ENCODE results near the gene TMC7.

TMC7 gene

GRCh38 chr16:18958621-18959029 is 25.1 kb upstream of the TMC7 start:
- ChIA-PET CTCF (interaction anchor here (0.7 to 1.4 kb wide), 3 partner anchors 12 to 157 kb away, joined by 4 to 10 read pairs (median 5); partner anchors contain the start of gene ARL6IP1), POLR2A (interaction anchor here (2.2 kb wide), 1 partner anchor 157 kb away, joined by 10 read pairs; the partner anchor contains the start of gene ARL6IP1)
- no peak for TF ChIP-seq NFRKB (IDR thresholded peaks at IDR 0.05)
- TF ChIP-seq PKNOX1 (IDR thresholded peaks at IDR 0.05): peak; percentile 87
- DNase-seq (ENCODE audit: extremely low spot score): no peak

GRCh38 chr16:18959031-18959505 is 24.7 kb upstream of the TMC7 start:
- CTCF ChIA-PET: interaction anchor here (0.8 kb wide), 2 partner anchors 158 to 221 kb away, joined by 5 to 6 read pairs; partner anchors contain the start of gene ARL6IP1
- POLR2A ChIA-PET: interaction anchor here (2.2 kb wide), 1 partner anchor 157 kb away, joined by 10 read pairs; the partner anchor contains the start of gene ARL6IP1
- no peak for DNase-seq (ENCODE audit: extremely low spot score)
- TF ChIP-seq BHLHE40 (IDR thresholded peaks at IDR 0.05; ENCODE audit: borderline replicate concordance) (no peak), FOXA1 (IDR thresholded peaks at IDR 0.05) (no peak), ARNT (IDR thresholded peaks at IDR 0.05) (no peak), ZNF384 (IDR thresholded peaks at IDR 0.05) (no peak), FOXK2 (IDR thresholded peaks at IDR 0.05) (no peak), ELF4 (IDR thresholded peaks at IDR 0.05) (no peak), L3MBTL2 (conservative IDR thresholded peaks at IDR 0.05) (no peak), LEF1 (IDR thresholded peaks at IDR 0.05; ENCODE audit: borderline replicate concordance) (no peak)

GRCh38 chr16:18965555-18965954 is 18.2 kb upstream of the TMC7 start:
- CTCF ChIA-PET: no interaction called here

GRCh38 chr16:18966791-18967190 is 16.9 kb upstream of the TMC7 start:
- no peak for TF ChIP-seq BHLHE40 (IDR thresholded peaks at IDR 0.05; ENCODE audit: borderline replicate concordance)
- no peak for TF ChIP-seq CTBP1 (IDR thresholded peaks at IDR 0.05; ENCODE audit: borderline replicate concordance)
- no peak for TF ChIP-seq HDGF (IDR thresholded peaks at IDR 0.05; ENCODE audit: borderline replicate concordance)
- no peak for TF ChIP-seq TARDBP (IDR thresholded peaks at IDR 0.05)
- no peak for TF ChIP-seq NFRKB (IDR thresholded peaks at IDR 0.05)
- TF ChIP-seq FOXK2 (IDR thresholded peaks at IDR 0.05): no peak
- ChIA-PET CTCF (interaction anchor here (0.9 kb wide), 1 partner anchor 119 kb away, joined by 4 read pairs; no protein-coding TSS in a partner anchor), POLR2A (interaction anchor here (0.8 kb wide), 1 partner anchor 177 kb away, joined by 4 read pairs; the partner anchor contains the start of gene RPS15A)
- no peak for DNase-seq (ENCODE audit: extremely low spot score)

More at GRCh38 chr16:18965555-18965954, 18.2 kb upstream of the TMC7 start:
- POLR2A ChIA-PET: interaction anchor here (1.5 kb wide), 1 partner anchor 175 kb away, joined by 7 read pairs; the partner anchor contains the start of gene RPS15A
- DNase-seq (ENCODE audit: extremely low spot score): no peak
- no peak for TF ChIP-seq ZNF384 (IDR thresholded peaks at IDR 0.05)
- no peak for TF ChIP-seq SP1 (IDR thresholded peaks at IDR 0.05)
- no peak for TF ChIP-seq CTBP1 (IDR thresholded peaks at IDR 0.05; ENCODE audit: borderline replicate concordance)
- TF ChIP-seq HDGF (IDR thresholded peaks at IDR 0.05; ENCODE audit: borderline replicate concordance): no peak

- TF ChIP-seq LEF1 (IDR thresholded peaks at IDR 0.05; ENCODE audit: borderline replicate concordance): no peak
- TF ChIP-seq FOXA1 (IDR thresholded peaks at IDR 0.05): no peak
- TF ChIP-seq CTBP1 (IDR thresholded peaks at IDR 0.05; ENCODE audit: borderline replicate concordance): no peak
- no peak for TF ChIP-seq NFRKB (IDR thresholded peaks at IDR 0.05)
- no peak for TF ChIP-seq ELF4 (IDR thresholded peaks at IDR 0.05)
- peak; percentile 88 for DNase-seq (ENCODE audit: extremely low spot score)
- ChIA-PET POLR2A (no interaction called here), CTCF (interaction anchor here (0.6 to 1.6 kb wide), 2 partner anchors 12 to 167 kb away, joined by 3 to 5 read pairs; no protein-coding TSS in a partner anchor)
Measured at GRCh38 chr16:18969050-18969854, 14.5 kb upstream of the TMC7 start.

- no peak for DNase-seq (ENCODE audit: extremely low spot score)
- CTCF ChIA-PET: interaction anchor here (0.6 to 1.6 kb wide), 2 partner anchors 12 to 168 kb away, joined by 3 to 5 read pairs; no protein-coding TSS in a partner anchor
- POLR2A ChIA-PET: no interaction called here
- TF ChIP-seq TARDBP (IDR thresholded peaks at IDR 0.05): no peak
- no peak for TF ChIP-seq ARNT (IDR thresholded peaks at IDR 0.05)
- TF ChIP-seq L3MBTL2 (conservative IDR thresholded peaks at IDR 0.05): no peak
- no peak for TF ChIP-seq ZNF384 (IDR thresholded peaks at IDR 0.05)
- TF ChIP-seq SUZ12 (IDR thresholded peaks at IDR 0.05): no peak
- no peak for TF ChIP-seq FOXM1 (IDR thresholded peaks at IDR 0.05; ENCODE audit: borderline replicate concordance)
- no peak for TF ChIP-seq FOXA1 (IDR thresholded peaks at IDR 0.05)
- no peak for TF ChIP-seq LEF1 (IDR thresholded peaks at IDR 0.05; ENCODE audit: borderline replicate concordance)
- no peak for TF ChIP-seq ELF4 (IDR thresholded peaks at IDR 0.05)
- no peak for TF ChIP-seq PKNOX1 (IDR thresholded peaks at IDR 0.05)
- TF ChIP-seq NFRKB (IDR thresholded peaks at IDR 0.05): no peak
- TF ChIP-seq SP1 (IDR thresholded peaks at IDR 0.05): no peak
- no peak for TF ChIP-seq FOXK2 (IDR thresholded peaks at IDR 0.05)
- no peak for TF ChIP-seq CTBP1 (IDR thresholded peaks at IDR 0.05; ENCODE audit: borderline replicate concordance)
Measured at GRCh38 chr16:18969855-18970240, 13.9 kb upstream of the TMC7 start.

GRCh38 chr16:18975109-18975508 is 8.6 kb upstream of the TMC7 start:
- POLR2A ChIA-PET: interaction anchor here (1.3 kb wide), 1 partner anchor 173 kb away, joined by 4 read pairs; the partner anchor contains the start of gene ARL6IP1
- no peak for DNase-seq (ENCODE audit: extremely low spot score)
- TF ChIP-seq FOXM1 (IDR thresholded peaks at IDR 0.05; ENCODE audit: borderline replicate concordance) (no peak), LEF1 (IDR thresholded peaks at IDR 0.05; ENCODE audit: borderline replicate concordance) (no peak), TARDBP (IDR thresholded peaks at IDR 0.05) (no peak), ARNT (IDR thresholded peaks at IDR 0.05) (no peak), NFRKB (IDR thresholded peaks at IDR 0.05) (no peak), PKNOX1 (IDR thresholded peaks at IDR 0.05) (no peak), ZNF384 (IDR thresholded peaks at IDR 0.05) (no peak), L3MBTL2 (conservative IDR thresholded peaks at IDR 0.05) (no peak), HDGF (IDR thresholded peaks at IDR 0.05; ENCODE audit: borderline replicate concordance) (no peak), BHLHE40 (IDR thresholded peaks at IDR 0.05; ENCODE audit: borderline replicate concordance) (no peak), SUZ12 (IDR thresholded peaks at IDR 0.05) (no peak), FOXA1 (IDR thresholded peaks at IDR 0.05) (no peak), ELF4 (IDR thresholded peaks at IDR 0.05) (no peak), SP1 (IDR thresholded peaks at IDR 0.05) (no peak)
- CTCF ChIA-PET: interaction anchor here (1.2 kb wide), 1 partner anchor 8 kb away, joined by 3 read pairs; the partner anchor contains the start of gene TMC7
